Measurements from ENCODE around the gene DDX25. TPM values are rescaled to one million over a fixed set of nuclear protein-coding genes. Genes with fewer than 3 reads are reported as not detected.

Gene DDX25
- total RNA-seq, 6 experiments from 2014 or later, result not detected

GRCh38 chr11:125929445-125930075, 25.3 kb downstream of the DDX25 start:
- Mint-ChIP-seq H3K27ac (no peak overlapping the region), H3K27me3 (ENCODE audit: insufficient read depth) (peaks cover 40% of the 10 kb centered on the region), H3K4me1 (ENCODE audit: low read depth) (no peaks in the 10 kb centered on the region), H3K4me3 (no peak overlapping the region), H3K9me3 (no peaks in the 10 kb centered on the region), H3K36me3 (ENCODE audit: low read depth) (no peaks in the 10 kb centered on the region)
- no peak for DNase-seq
- no peak for TF ChIP-seq CTCF (IDR thresholded peaks at IDR 0.05)

- Mint-ChIP-seq H3K4me1 (ENCODE audit: low read depth) (no peaks in the 10 kb centered on the region), H3K27me3 (ENCODE audit: insufficient read depth) (peaks cover 36% of the 10 kb centered on the region), H3K9me3 (no peaks in the 10 kb centered on the region), H3K4me3 (no peak overlapping the region), H3K27ac (no peak overlapping the region), H3K36me3 (ENCODE audit: low read depth) (no peaks in the 10 kb centered on the region)
- DNase-seq, result no peak
- no peak for TF ChIP-seq CTCF (IDR thresholded peaks at IDR 0.05)
These were observed 25.8 kb downstream of the DDX25 start for GRCh38 chr11:125930076-125930450.

GRCh38 chr11:125931116-125931515, 26.8 kb downstream of the DDX25 start:
- H3K4me3 Mint-ChIP-seq, result no peak overlapping the region
- DNase-seq, result no peak
- H3K9me3 Mint-ChIP-seq, result no peaks in the 10 kb centered on the region
- H3K27me3 Mint-ChIP-seq (ENCODE audit: insufficient read depth), result peaks cover 29% of the 10 kb centered on the region
- H3K4me1 Mint-ChIP-seq (ENCODE audit: low read depth), result no peaks in the 10 kb centered on the region
- H3K36me3 Mint-ChIP-seq (ENCODE audit: low read depth), result no peaks in the 10 kb centered on the region
- TF ChIP-seq CTCF (IDR thresholded peaks at IDR 0.05), result no peak
- H3K27ac Mint-ChIP-seq, result no peak overlapping the region

DNA sequence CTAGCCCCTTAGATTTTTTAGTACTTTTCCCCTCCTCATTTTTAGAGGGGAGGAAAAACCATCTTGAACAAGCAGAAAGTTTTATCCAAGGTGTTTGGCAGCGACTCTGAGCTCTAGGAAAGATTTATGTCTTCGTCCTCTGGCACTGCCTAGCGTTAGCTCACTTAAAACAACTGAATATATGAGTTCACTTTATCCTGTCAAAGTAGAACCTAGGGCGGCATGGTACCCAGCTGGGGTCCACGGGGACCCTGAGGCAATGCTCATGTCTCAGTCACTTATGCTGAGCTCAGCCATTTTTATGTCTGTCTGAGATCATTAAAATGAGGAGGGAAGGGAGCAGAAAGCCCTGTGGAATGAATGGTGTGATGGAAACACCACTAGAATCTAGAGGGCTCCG, 27.4 kb downstream of the DDX25 start:
- no peak overlapping the region for H3K4me3 Mint-ChIP-seq
- H3K4me1 Mint-ChIP-seq (ENCODE audit: low read depth), result no peaks in the 10 kb centered on the region
- no peak for TF ChIP-seq CTCF (IDR thresholded peaks at IDR 0.05)
- no peak for DNase-seq
- H3K27me3 Mint-ChIP-seq (ENCODE audit: insufficient read depth), result peaks cover 26% of the 10 kb centered on the region
- H3K36me3 Mint-ChIP-seq (ENCODE audit: low read depth), result no peaks in the 10 kb centered on the region
- no peaks in the 10 kb centered on the region for H3K9me3 Mint-ChIP-seq
- no peak overlapping the region for H3K27ac Mint-ChIP-seq

DNA sequence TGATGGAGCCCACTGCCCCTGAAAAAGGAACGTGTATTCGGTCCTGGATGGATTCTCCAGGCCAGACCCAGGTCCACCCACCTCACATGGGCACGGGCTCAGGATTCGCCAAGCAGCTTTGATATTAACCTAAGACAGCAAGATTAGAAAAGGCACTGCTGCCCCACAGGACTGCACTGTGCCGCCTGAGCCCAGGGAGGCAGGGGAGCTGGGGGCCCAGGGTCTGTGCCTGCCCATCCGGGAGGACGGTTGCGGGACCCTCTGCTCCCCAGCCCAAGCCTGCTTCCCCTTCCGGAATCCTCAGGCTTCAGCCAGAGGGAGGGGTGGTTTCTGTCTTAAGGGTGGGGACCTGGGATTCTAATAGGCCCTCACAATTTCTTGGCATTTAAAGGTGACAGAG, 28.0 kb downstream of the DDX25 start:
- H3K27ac Mint-ChIP-seq, result no peak overlapping the region
- H3K36me3 Mint-ChIP-seq (ENCODE audit: low read depth), result no peaks in the 10 kb centered on the region
- no peak for TF ChIP-seq CTCF (IDR thresholded peaks at IDR 0.05)
- no peaks in the 10 kb centered on the region for H3K9me3 Mint-ChIP-seq
- H3K27me3 Mint-ChIP-seq (ENCODE audit: insufficient read depth), result peaks cover 23% of the 10 kb centered on the region
- no peak overlapping the region for H3K4me3 Mint-ChIP-seq
- H3K4me1 Mint-ChIP-seq (ENCODE audit: low read depth), result no peaks in the 10 kb centered on the region
- no peak for DNase-seq

Measured in HFFc6 (cell line).